Adipose tissue (tissue), 3 donors: ENCODE results near the gene PSMC3IP. TPM values are rescaled to one million over a fixed set of nuclear protein-coding genes. Genes with fewer than 3 reads are reported as not detected.
"Not testable (repeated sequence)": the region's sequence is repeated elsewhere in the genome, so short reads cannot be mapped to it uniquely, and the experiment has no call there.

Source experiments
- H3K27ac ChIP-seq: one replicate; pipeline ENCODE4 v1.5.1; 2013; ENCODE audit warnings: low read depth, low read length
- WGBS, 3 donors: extraction: QIAGEN DNeasy Blood & Tissue Kit; methylation state at CpG; one replicate each; pipeline ENCODE4 v1.1.7; 2013; 5-methylcytosine and 5-hydroxymethylcytosine counted together
- polyA plus RNA-seq, 3 donors: library from polyadenylated mRNA; stranded (reverse); fragments of 200-250 nt; gene quantifications; one replicate each; pipeline ENCODE4 v1.2.3, GENCODE V29; 2013
- donor health status: healthy with polysubstance abuse.
- donor health status: Bipolar disorder and iron deficiency.
- donor health status: healthy.

Gene PSMC3IP
- polyA plus RNA-seq, 3 donors: 3.5 to 7.1 (median 4.5) TPM

GRCh38 chr17:42547698-42548069 lies 29.8 kb downstream of the PSMC3IP start:
- H3K27ac ChIP-seq: no peak overlapping the region
- 61 to 91% (median 88%) methylated on average over 14 of the region's 14 CpGs for WGBS, 3 donors

GRCh38 chr17:42547001-42547461 lies 30.5 kb downstream of the PSMC3IP start:
- WGBS, 3 donors: 80 to 88% (median 82%) methylated on average over 23 of the region's 23 CpGs
- H3K27ac ChIP-seq: no peak overlapping the region

DNA sequence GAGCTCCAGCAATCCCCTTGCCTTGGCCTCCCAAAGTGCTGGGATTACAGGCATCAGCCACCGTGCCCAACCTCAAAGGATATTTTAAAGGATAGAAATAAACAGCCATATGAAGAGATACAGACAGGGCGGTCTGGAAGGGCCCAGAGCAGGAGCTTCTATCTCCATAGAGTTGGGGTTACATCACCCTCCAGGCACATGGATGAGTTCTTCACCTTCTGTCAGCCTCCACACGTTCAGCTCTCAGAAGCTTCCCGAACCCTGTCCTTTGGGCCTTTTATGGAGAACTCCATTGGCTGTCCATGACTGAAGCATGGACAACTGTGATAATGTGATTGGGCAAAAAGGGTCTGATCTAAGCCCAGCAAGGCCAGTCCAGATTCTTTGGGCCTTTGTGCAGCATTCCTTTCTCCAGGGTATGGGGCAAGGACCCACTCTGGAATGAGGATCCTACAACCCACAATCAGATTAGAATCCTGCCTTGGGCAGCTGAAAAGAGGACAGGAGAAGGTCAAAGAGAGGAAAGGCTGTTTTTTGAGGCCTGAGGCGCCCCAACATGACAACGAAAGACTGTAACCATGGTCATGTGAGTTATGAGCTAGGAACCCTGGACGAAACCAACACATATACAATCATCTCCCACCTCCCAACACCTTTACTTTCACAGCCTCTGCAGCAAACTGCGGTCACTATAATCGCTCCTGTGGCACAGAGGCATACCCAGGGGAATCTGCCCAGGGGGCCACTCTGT lies 31.6 kb downstream of the PSMC3IP start:
- not testable (repeated sequence) for H3K27ac ChIP-seq
- 87 to 89% (median 89%) methylated on average over 8 to 9 of the region's 9 CpGs for WGBS, 3 donors

- no peak overlapping the region for H3K27ac ChIP-seq
- 70 to 81% (median 78%) methylated on average over 8 of the region's 8 CpGs for WGBS, 3 donors
These were observed 32.6 kb downstream of the PSMC3IP start for GRCh38 chr17:42544874-42545283.

DNA sequence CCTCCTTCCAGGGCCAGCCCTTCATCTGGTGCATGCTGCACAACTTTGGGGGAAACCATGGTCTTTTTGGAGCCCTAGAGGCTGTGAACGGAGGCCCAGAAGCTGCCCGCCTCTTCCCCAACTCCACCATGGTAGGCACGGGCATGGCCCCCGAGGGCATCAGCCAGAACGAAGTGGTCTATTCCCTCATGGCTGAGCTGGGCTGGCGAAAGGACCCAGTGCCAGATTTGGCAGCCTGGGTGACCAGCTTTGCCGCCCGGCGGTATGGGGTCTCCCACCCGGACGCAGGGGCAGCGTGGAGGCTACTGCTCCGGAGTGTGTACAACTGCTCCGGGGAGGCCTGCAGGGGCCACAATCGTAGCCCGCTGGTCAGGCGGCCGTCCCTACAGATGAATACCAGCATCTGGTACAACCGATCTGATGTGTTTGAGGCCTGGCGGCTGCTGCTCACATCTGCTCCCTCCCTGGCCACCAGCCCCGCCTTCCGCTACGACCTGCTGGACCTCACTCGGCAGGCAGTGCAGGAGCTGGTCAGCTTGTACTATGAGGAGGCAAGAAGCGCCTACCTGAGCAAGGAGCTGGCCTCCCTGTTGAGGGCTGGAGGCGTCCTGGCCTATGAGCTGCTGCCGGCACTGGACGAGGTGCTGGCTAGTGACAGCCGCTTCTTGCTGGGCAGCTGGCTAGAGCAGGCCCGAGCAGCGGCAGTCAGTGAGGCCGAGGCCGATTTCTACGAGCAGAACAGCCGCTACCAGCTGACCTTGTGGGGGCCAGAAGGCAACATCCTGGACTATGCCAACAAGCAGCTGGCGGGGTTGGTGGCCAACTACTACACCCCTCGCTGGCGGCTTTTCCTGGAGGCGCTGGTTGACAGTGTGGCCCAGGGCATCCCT lies 34.1 kb downstream of the PSMC3IP start:
- H3K27ac ChIP-seq: no peak overlapping the region
- WGBS, 3 donors: 92 to 94% (median 93%) methylated on average over 39 of the region's 39 CpGs

- 75 to 87% (median 81%) methylated on average over 17 of the region's 17 CpGs for WGBS, 3 donors
- H3K27ac ChIP-seq: no peak overlapping the region
These were observed 36.3 kb downstream of the PSMC3IP start for GRCh38 chr17:42541041-42541833.

DNA sequence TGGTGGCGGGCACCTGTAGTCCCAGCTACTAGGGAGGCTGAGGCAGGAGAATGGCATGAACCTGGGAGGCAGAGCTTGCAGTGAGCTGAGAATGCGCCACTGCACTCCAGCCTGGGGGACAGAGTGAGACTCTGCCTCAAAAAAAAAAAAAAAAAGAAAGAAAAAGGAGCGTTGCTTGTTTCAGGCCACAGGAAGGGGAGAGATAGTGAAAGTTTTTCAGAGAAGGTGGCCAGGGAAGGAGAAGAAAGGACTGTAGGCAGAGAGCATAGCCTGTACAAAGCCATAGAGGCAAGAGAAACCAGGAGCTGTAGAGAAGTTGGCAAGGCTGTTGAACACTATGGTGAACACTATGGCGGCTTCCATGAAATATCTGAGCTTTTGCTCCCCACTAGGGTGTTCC lies 37.0 kb downstream of the PSMC3IP start:
- 94 to 98% (median 94%) methylated on average over 3 to 4 of the region's 4 CpGs for WGBS, 3 donors
- H3K27ac ChIP-seq: not testable (repeated sequence)

- WGBS, 3 donors: 89 to 96% (median 95%) methylated on average over 14 of the region's 14 CpGs
- no peak overlapping the region for H3K27ac ChIP-seq
These were observed 39.0 kb downstream of the PSMC3IP start for GRCh38 chr17:42538482-42538881.

- H3K27ac ChIP-seq: no peak overlapping the region
These were observed 39.6 kb downstream of the PSMC3IP start for GRCh38 chr17:42537826-42538451.

GRCh38 chr17:42537156-42537805 lies 40.2 kb downstream of the PSMC3IP start:
- no peak overlapping the region for H3K27ac ChIP-seq
- WGBS, 3 donors: 85 to 88% (median 87%) methylated on average over 30 of the region's 31 CpGs

More at GRCh38 chr17:42537826-42538451, 39.6 kb downstream of the PSMC3IP start:
- WGBS, 3 donors: 95 to 97% (median 96%) methylated on average over 5 of the region's 5 CpGs

DNA sequence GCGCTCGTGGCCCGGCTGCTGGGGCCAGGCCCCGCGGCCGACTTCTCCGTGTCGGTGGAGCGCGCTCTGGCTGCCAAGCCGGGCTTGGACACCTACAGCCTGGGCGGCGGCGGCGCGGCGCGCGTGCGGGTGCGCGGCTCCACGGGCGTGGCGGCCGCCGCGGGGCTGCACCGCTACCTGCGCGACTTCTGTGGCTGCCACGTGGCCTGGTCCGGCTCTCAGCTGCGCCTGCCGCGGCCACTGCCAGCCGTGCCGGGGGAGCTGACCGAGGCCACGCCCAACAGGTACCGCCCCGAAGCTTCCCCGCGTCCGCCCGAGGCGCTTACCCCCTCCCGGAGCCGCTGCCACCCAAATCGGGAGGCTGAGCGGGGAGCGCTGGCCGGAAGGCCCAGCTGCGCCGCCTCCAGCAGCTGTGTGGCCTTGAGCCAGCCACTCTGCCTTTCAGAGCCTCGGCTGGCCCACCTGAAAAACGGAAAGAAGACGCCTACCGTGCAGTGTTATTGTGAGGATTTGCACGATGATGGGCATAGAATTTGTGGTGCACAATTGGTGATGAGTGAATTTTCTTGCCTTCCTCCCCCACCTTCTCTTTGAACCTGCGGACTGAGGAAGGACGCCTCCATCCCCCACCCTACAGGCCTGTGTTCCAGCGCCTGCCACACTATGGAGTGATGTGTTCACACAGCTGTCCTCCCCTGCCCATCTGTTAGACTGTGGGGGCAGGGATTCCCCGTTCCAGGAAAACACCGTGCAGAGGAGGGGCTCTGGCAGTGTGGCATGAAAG lies 41.0 kb downstream of the PSMC3IP start:
- no peak overlapping the region for H3K27ac ChIP-seq
- 0 to 1% (median 1%) methylated on average over 54 to 65 of the region's 65 CpGs for WGBS, 3 donors

DNA sequence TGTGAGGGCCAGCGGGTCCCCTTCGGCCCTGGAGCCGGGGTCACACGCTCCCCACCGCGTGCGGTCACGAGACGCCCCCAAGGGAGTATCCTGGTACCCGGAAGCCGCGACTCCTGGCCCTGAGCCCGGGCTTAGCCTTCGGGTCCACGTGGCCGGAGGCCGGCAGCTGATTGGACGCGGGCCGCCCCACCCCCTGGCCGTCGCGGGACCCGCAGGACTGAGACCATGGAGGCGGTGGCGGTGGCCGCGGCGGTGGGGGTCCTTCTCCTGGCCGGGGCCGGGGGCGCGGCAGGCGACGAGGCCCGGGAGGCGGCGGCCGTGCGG lies 41.5 kb downstream of the PSMC3IP start, which contains the start of gene NAGLU:
TSS of gene NAGLU (plus strand) at position 194 of the 324 bp plus-strand sequence. CDS start at position 226, 32 bp downstream.
- peak within 1 kb of the TSS; percentile 15 for H3K27ac ChIP-seq
- 0 to 1% (median 0%) methylated on average over 37 to 40 of the region's 40 CpGs for WGBS, 3 donors

DNA sequence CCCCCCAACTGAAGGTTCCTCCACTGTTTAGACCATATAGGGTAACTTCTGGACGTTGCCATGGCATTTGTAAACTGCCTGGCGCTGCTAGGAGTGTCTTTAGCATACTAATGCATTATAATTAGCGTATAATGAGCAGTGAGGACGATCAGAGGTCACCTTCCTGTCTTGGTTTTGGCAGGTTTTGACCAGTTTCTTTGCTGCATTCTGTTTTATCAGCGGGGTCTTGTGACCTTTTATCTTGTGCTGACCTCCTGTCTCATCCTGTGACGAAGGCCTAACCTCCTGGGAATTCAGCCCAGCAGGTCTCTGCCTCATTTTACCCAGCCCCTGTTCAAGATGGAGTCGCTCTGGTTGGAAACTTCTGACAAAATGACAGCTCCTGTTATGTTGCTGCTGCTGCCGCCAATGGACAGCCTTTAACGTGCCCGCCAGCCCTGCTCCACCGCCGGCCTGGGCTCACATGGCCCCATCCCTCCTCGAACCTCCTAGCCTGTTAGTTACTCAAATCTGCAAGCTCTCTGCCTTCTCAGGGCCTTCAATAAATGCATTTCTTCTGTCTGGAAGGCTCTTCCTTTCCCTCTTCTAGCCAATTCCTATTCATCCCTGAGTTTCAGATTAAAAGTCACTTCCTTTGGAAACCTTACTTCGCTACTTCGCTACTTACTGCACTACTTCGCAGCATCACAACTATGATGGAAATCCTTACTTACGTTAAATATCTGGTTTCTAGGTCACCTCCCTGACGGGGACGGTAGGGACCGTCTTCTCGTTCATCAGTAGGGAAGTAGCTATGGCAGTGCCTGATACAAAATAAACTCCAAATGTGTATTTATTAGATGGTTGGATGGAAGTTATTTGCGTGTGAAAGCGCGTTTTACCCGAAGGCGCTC lies 42.1 kb downstream of the PSMC3IP start:
- WGBS, 3 donors: 35 to 40% (median 37%) methylated on average over 26 of the region's 26 CpGs
- H3K27ac ChIP-seq: peak overlapping the region; percentile 15

DNA sequence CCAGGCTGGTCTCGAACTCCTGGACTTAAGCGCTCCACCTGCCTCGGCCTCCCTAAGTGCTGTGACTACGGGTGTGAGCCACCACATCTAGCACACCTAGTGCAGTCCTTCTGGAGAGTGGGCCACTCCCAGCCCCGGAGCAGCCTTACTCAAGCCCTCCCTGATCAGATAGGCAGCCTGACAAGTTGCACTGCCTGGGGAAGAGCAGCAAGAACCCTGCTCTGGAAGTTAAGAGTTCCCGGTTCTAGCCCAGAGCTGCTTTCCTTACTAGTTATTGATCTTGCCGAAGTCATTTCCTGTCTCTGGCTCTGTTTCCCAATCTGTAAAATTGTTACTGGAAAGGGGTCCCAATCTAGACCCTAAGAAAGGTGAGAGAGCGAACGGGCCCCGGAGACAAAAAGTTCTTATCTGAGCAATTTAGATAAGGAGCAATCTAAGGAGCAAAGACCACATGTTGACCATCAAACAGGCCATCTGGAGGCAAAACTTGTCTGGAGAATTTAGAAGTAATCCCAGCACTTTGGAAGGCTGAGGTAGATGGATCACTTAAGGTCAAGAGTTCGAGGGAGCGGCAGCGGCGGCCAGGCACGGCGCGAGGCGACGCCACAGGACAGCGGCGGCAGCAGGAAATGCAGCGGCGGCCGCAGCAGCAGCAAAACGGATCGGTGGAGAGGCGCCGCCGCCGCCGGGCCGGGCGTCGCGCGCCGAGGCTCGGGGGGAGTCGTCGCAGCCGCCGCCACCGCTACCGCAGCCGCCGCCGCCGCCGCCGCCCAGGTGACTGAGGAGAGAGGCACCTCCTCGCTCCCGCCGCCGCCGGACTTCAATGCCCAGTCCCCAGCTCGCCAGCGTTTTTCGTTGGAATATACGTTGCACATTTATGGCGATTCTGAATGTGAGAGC lies 45.8 kb downstream of the PSMC3IP start:
- WGBS, 3 donors: 9 to 13% (median 12%) methylated on average over 54 to 60 of the region's 60 CpGs
- peak overlapping the region; percentile 17 for H3K27ac ChIP-seq

DNA sequence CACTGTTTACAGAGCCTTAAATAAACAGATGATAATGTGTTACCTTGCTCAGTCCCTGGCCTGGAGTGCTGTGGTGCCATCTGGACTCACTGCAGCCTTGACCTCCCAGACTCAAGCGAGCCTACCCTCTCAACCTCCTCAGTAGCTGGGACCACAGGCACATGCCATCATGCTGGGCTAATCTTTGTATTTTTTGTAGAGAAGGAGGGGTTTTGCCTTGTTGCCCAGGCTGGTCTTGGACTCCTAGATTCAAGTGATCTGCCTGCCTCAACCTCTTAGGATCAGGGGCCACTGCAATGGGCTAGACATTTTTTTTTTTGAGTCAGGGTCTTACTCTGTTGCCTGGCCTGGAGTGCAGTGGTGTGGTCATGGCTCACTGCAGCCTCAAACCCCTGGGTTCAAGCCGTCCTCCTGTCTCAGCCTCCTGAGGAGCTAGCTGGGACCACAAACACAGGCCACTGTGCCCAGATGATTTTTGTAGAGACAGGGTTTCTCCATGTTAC lies 46.5 kb downstream of the PSMC3IP start:
- H3K27ac ChIP-seq: no peak overlapping the region
- WGBS, 3 donors: 74 to 99% (median 92%) methylated on average over 2 of the region's 2 CpGs
